ENCODE results near the gene RCL1.

Gene RCL1

GRCh38 chr9:4861145-4861544 is 68.4 kb downstream of the RCL1 start:
- no peak for DNase-seq (ENCODE audit: low spot score)
- no peak overlapping the region for H3K14ac ChIP-seq (ENCODE audit: low read length)
- no peak overlapping the region for H3K27ac ChIP-seq (replicated peaks; ENCODE audit: low read length)
- H3K18ac ChIP-seq (ENCODE audit: low read length) = no peak overlapping the region
- H4K8ac ChIP-seq (ENCODE audit: low read depth, low read length) = no peak overlapping the region
- H3K4me1 ChIP-seq (ENCODE audit: control insufficient read depth in 2 of 2, insufficient read depth in 1 of 2, low read depth in 1 of 2, low read length in 2 of 2) = peaks cover 0 to 8% of the 10 kb centered on the region in 2 donors
- H2BK120ac ChIP-seq (ENCODE audit: low read depth, low read length) = no peak overlapping the region
- no peak overlapping the region for H3K9ac ChIP-seq (ENCODE audit: low read depth, low read length, poor library complexity)
- no peak overlapping the region for H2AK5ac ChIP-seq (ENCODE audit: low read depth, low read length)
- H3K23ac ChIP-seq (ENCODE audit: low read depth, low read length, poor library complexity) = no peak overlapping the region
- H3K36me3 ChIP-seq (replicated peaks in 1 of 2; ENCODE audit: control insufficient read depth in 2 of 2, insufficient read depth in 2 of 2, low read length in 2 of 2) = peaks cover 3 to 54% of the 10 kb centered on the region in 2 donors
- no CpG with 5 or more reads among the region's 2 CpGs for WGBS, 2 donors (ENCODE audit: extremely low coverage in 2 of 2, insufficient read length in 2 of 2, insufficient replicate concordance in 1 of 2)
- no peak overlapping the region for H2BK5ac ChIP-seq (ENCODE audit: low read length)
- no peak overlapping the region for H2BK12ac ChIP-seq (ENCODE audit: low read length)
- no peak overlapping the region for H3K4ac ChIP-seq (ENCODE audit: low read length)
- no peak overlapping the region for H3K4me2 ChIP-seq (ENCODE audit: insufficient read depth, low read length, poor library complexity, severe bottlenecking)
- no peak overlapping the region for H2AFZ ChIP-seq (ENCODE audit: low read length)
- no peaks in the 10 kb centered on the region for H3K79me1 ChIP-seq (ENCODE audit: low read depth, low read length)
- H4K91ac ChIP-seq (ENCODE audit: low read depth, low read length, poor library complexity) = no peak overlapping the region
- no peak overlapping the region for H2BK15ac ChIP-seq (ENCODE audit: low read length)
- H3K9me3 ChIP-seq (replicated peaks in 1 of 2; ENCODE audit: control insufficient read depth in 2 of 2, insufficient read depth in 1 of 2, low read depth in 1 of 2, low read length in 2 of 2) = no peaks in the 10 kb centered on the region
- no peaks in the 10 kb centered on the region for H3K27me3 ChIP-seq (ENCODE audit: control insufficient read depth in 3 of 3, insufficient read depth in 3 of 3, low read depth in 1 of 3, low read length in 3 of 3)
- no peak overlapping the region for H3K4me3 ChIP-seq (ENCODE audit: low read length in 2 of 2)

GRCh38 chr9:4861736-4862451 is 69.2 kb downstream of the RCL1 start:
- peaks cover 0 to 8% of the 10 kb centered on the region in 2 donors for H3K4me1 ChIP-seq (ENCODE audit: control insufficient read depth in 2 of 2, insufficient read depth in 1 of 2, low read depth in 1 of 2, low read length in 2 of 2)
- no peaks in the 10 kb centered on the region for H3K79me1 ChIP-seq (ENCODE audit: low read depth, low read length)
- no peaks in the 10 kb centered on the region for H3K9me3 ChIP-seq (replicated peaks in 1 of 2; ENCODE audit: control insufficient read depth in 2 of 2, insufficient read depth in 1 of 2, low read depth in 1 of 2, low read length in 2 of 2)
- DNase-seq (ENCODE audit: low spot score) = no peak
- H3K36me3 ChIP-seq (replicated peaks in 1 of 2; ENCODE audit: control insufficient read depth in 2 of 2, insufficient read depth in 2 of 2, low read length in 2 of 2) = peaks cover 3 to 48% of the 10 kb centered on the region in 2 donors
- H3K14ac ChIP-seq (ENCODE audit: low read length) = no peak overlapping the region
- no peak overlapping the region for H2AK5ac ChIP-seq (ENCODE audit: low read depth, low read length)
- no peak overlapping the region for H3K9ac ChIP-seq (ENCODE audit: low read depth, low read length, poor library complexity)
- no peak overlapping the region for H3K27ac ChIP-seq (replicated peaks; ENCODE audit: low read length)
- no peak overlapping the region for H3K4ac ChIP-seq (ENCODE audit: low read length)
- H2BK120ac ChIP-seq (ENCODE audit: low read depth, low read length) = no peak overlapping the region
- no peak overlapping the region for H2BK12ac ChIP-seq (ENCODE audit: low read length)
- no peak overlapping the region for H3K18ac ChIP-seq (ENCODE audit: low read length)
- H3K23ac ChIP-seq (ENCODE audit: low read depth, low read length, poor library complexity) = no peak overlapping the region
- H2BK15ac ChIP-seq (ENCODE audit: low read length) = no peak overlapping the region
- no peak overlapping the region for H4K8ac ChIP-seq (ENCODE audit: low read depth, low read length)
- H3K27me3 ChIP-seq (ENCODE audit: control insufficient read depth in 3 of 3, insufficient read depth in 3 of 3, low read depth in 1 of 3, low read length in 3 of 3) = no peaks in the 10 kb centered on the region
- no peak overlapping the region for H4K91ac ChIP-seq (ENCODE audit: low read depth, low read length, poor library complexity)
- no peak overlapping the region for H3K4me2 ChIP-seq (ENCODE audit: insufficient read depth, low read length, poor library complexity, severe bottlenecking)
- no peak overlapping the region for H3K4me3 ChIP-seq (ENCODE audit: low read length in 2 of 2)
- no CpG with 5 or more reads among the region's 7 CpGs for WGBS, 2 donors (ENCODE audit: extremely low coverage in 2 of 2, insufficient read length in 2 of 2, insufficient replicate concordance in 1 of 2)
- H2BK5ac ChIP-seq (ENCODE audit: low read length) = no peak overlapping the region
- H2AFZ ChIP-seq (ENCODE audit: low read length) = no peak overlapping the region

- Histone ChIP-seq H3K9ac (ENCODE audit: low read depth, low read length, poor library complexity) (no peak overlapping the region), H2AK5ac (ENCODE audit: low read depth, low read length) (no peak overlapping the region), H4K91ac (ENCODE audit: low read depth, low read length, poor library complexity) (no peak overlapping the region), H3K4me1 (ENCODE audit: control insufficient read depth in 2 of 2, insufficient read depth in 1 of 2, low read depth in 1 of 2, low read length in 2 of 2) (peaks cover 0 to 8% of the 10 kb centered on the region in 2 donors), H3K23ac (ENCODE audit: low read depth, low read length, poor library complexity) (no peak overlapping the region), H3K4me2 (ENCODE audit: insufficient read depth, low read length, poor library complexity, severe bottlenecking) (no peak overlapping the region), H2AFZ (ENCODE audit: low read length) (no peak overlapping the region), H2BK120ac (ENCODE audit: low read depth, low read length) (no peak overlapping the region), H4K8ac (ENCODE audit: low read depth, low read length) (no peak overlapping the region), H3K27ac (replicated peaks; ENCODE audit: low read length) (no peak overlapping the region), H2BK5ac (ENCODE audit: low read length) (no peak overlapping the region), H2BK15ac (ENCODE audit: low read length) (no peak overlapping the region), H2BK12ac (ENCODE audit: low read length) (no peak overlapping the region), H3K18ac (ENCODE audit: low read length) (no peak overlapping the region), H3K4me3 (ENCODE audit: low read length in 2 of 2) (no peak overlapping the region), H3K79me1 (ENCODE audit: low read depth, low read length) (no peaks in the 10 kb centered on the region), H3K36me3 (replicated peaks in 1 of 2; ENCODE audit: control insufficient read depth in 2 of 2, insufficient read depth in 2 of 2, low read length in 2 of 2) (peaks cover 3 to 41% of the 10 kb centered on the region in 2 donors), H3K9me3 (replicated peaks in 1 of 2; ENCODE audit: control insufficient read depth in 2 of 2, insufficient read depth in 1 of 2, low read depth in 1 of 2, low read length in 2 of 2) (no peaks in the 10 kb centered on the region), H3K4ac (ENCODE audit: low read length) (no peak overlapping the region), H3K27me3 (ENCODE audit: control insufficient read depth in 3 of 3, insufficient read depth in 3 of 3, low read depth in 1 of 3, low read length in 3 of 3) (no peaks in the 10 kb centered on the region), H3K14ac (ENCODE audit: low read length) (no peak overlapping the region)
- no CpG with 5 or more reads among the region's 6 CpGs for WGBS, 2 donors (ENCODE audit: extremely low coverage in 2 of 2, insufficient read length in 2 of 2, insufficient replicate concordance in 1 of 2)
- no peak for DNase-seq (ENCODE audit: low spot score)
Measured at GRCh38 chr9:4862506-4863250, 69.9 kb downstream of the RCL1 start.

GRCh38 chr9:4864234-4864661 is 71.5 kb downstream of the RCL1 start:
- Histone ChIP-seq H2AK5ac (ENCODE audit: low read depth, low read length) (no peak overlapping the region), H3K27me3 (ENCODE audit: control insufficient read depth in 3 of 3, insufficient read depth in 3 of 3, low read depth in 1 of 3, low read length in 3 of 3) (no peaks in the 10 kb centered on the region), H4K8ac (ENCODE audit: low read depth, low read length) (no peak overlapping the region), H2BK15ac (ENCODE audit: low read length) (no peak overlapping the region), H2BK12ac (ENCODE audit: low read length) (no peak overlapping the region), H3K18ac (ENCODE audit: low read length) (peak overlapping the region; percentile 54), H3K27ac (replicated peaks; ENCODE audit: low read length) (no peak overlapping the region), H3K9me3 (replicated peaks in 1 of 2; ENCODE audit: control insufficient read depth in 2 of 2, insufficient read depth in 1 of 2, low read depth in 1 of 2, low read length in 2 of 2) (no peaks in the 10 kb centered on the region), H3K14ac (ENCODE audit: low read length) (no peak overlapping the region), H3K23ac (ENCODE audit: low read depth, low read length, poor library complexity) (no peak overlapping the region), H3K9ac (ENCODE audit: low read depth, low read length, poor library complexity) (no peak overlapping the region), H3K4me3 (ENCODE audit: low read length in 2 of 2) (no peak overlapping the region), H2AFZ (ENCODE audit: low read length) (no peak overlapping the region), H3K4me1 (ENCODE audit: control insufficient read depth in 2 of 2, insufficient read depth in 1 of 2, low read depth in 1 of 2, low read length in 2 of 2) (peaks cover 0 to 8% of the 10 kb centered on the region in 2 donors), H2BK120ac (ENCODE audit: low read depth, low read length) (no peak overlapping the region), H3K4ac (ENCODE audit: low read length) (no peak overlapping the region), H3K36me3 (replicated peaks in 1 of 2; ENCODE audit: control insufficient read depth in 2 of 2, insufficient read depth in 2 of 2, low read length in 2 of 2) (peaks cover 3 to 32% of the 10 kb centered on the region in 2 donors), H4K91ac (ENCODE audit: low read depth, low read length, poor library complexity) (no peak overlapping the region), H3K79me1 (ENCODE audit: low read depth, low read length) (no peaks in the 10 kb centered on the region), H2BK5ac (ENCODE audit: low read length) (no peak overlapping the region), H3K4me2 (ENCODE audit: insufficient read depth, low read length, poor library complexity, severe bottlenecking) (no peak overlapping the region)
- no peak for DNase-seq (ENCODE audit: low spot score)
- no CpG with 5 or more reads among the region's 11 CpGs for WGBS, 2 donors (ENCODE audit: extremely low coverage in 2 of 2, insufficient read length in 2 of 2, insufficient replicate concordance in 1 of 2)

Measured in neuronal stem cell (in vitro differentiated cells).